ENCODE measurements around the gene FEN1. TPM values are rescaled to one million over a fixed set of nuclear protein-coding genes. Genes with fewer than 3 reads are reported as not detected.

Gene FEN1
- total and polyA plus RNA-seq, 2 experiments from 2014 or later, result 29.0 to 31.5 TPM

- H3F3A ChIP-seq (ENCODE audit: insufficient read depth), result no peaks in the 10 kb centered on the region
- H3K27me3 ChIP-seq (replicated peaks; ENCODE audit: insufficient read depth), result no peaks in the 10 kb centered on the region
- no peak overlapping the region for H3K9ac ChIP-seq
- H3K9me3 ChIP-seq (ENCODE audit: low read depth), result no peaks in the 10 kb centered on the region
- no peaks in the 10 kb centered on the region for H3K79me2 ChIP-seq (ENCODE audit: insufficient read depth)
- no peak overlapping the region for H2AFZ ChIP-seq
- no peaks in the 10 kb centered on the region for H4K20me1 ChIP-seq (ENCODE audit: insufficient read depth)
- no peak overlapping the region for H3K4me2 ChIP-seq (ENCODE audit: unreplicated experiment)
- H3K9me2 ChIP-seq (ENCODE audit: insufficient read depth), result no peaks in the 10 kb centered on the region
- no peaks in the 10 kb centered on the region for H3K4me1 ChIP-seq (ENCODE audit: insufficient read depth)
- 68 to 72% methylated on average over 14 to 15 of the region's 15 CpGs for whole genome bisulfite sequencing, 2 experiments (ENCODE audit: low coverage in 1 of 2, low lambda C conversion rate in 2 of 2, missing lambda C conversion rate in 2 of 2)
- H3K27ac ChIP-seq, result no peak overlapping the region
- no peaks in the 10 kb centered on the region for H3K36me3 ChIP-seq (ENCODE audit: low read depth)
- TF ChIP-seq EZH2phosphoT487 (IDR thresholded peaks at IDR 0.05; ENCODE audit: insufficient read depth, low read depth) (no peak), EZH2 (IDR thresholded peaks at IDR 0.05; ENCODE audit: insufficient read depth, poor library complexity, severe bottlenecking) (no peak)
- H3K4me3 ChIP-seq, result no peak overlapping the region
- no peak for DNase-seq
- in situ Hi-C loops (cut with MboI), result no loop called here
Observed at GRCh38 chr11:61745781-61746441, 46.8 kb upstream of the FEN1 start.

GRCh38 chr11:61746442-61747191, 46.1 kb upstream of the FEN1 start:
- Histone ChIP-seq H3K4me3 (no peak overlapping the region), H2AFZ (no peak overlapping the region), H3K4me1 (ENCODE audit: insufficient read depth) (no peaks in the 10 kb centered on the region), H3K9me2 (ENCODE audit: insufficient read depth) (no peaks in the 10 kb centered on the region), H3K9ac (no peak overlapping the region), H3K36me3 (ENCODE audit: low read depth) (no peaks in the 10 kb centered on the region), H3K27ac (no peak overlapping the region), H3K79me2 (ENCODE audit: insufficient read depth) (no peaks in the 10 kb centered on the region), H3K4me2 (ENCODE audit: unreplicated experiment) (no peak overlapping the region), H3K27me3 (replicated peaks; ENCODE audit: insufficient read depth) (no peaks in the 10 kb centered on the region), H3F3A (ENCODE audit: insufficient read depth) (no peaks in the 10 kb centered on the region), H3K9me3 (ENCODE audit: low read depth) (no peaks in the 10 kb centered on the region), H4K20me1 (ENCODE audit: insufficient read depth) (no peaks in the 10 kb centered on the region)
- TF ChIP-seq EZH2phosphoT487 (IDR thresholded peaks at IDR 0.05; ENCODE audit: insufficient read depth, low read depth), result no peak
- TF ChIP-seq EZH2 (IDR thresholded peaks at IDR 0.05; ENCODE audit: insufficient read depth, poor library complexity, severe bottlenecking), result no peak
- in situ Hi-C loops (cut with MboI), result no loop called here
- 61 to 64% methylated on average over 17 to 19 of the region's 19 CpGs for WGBS, 2 experiments (ENCODE audit: low coverage in 1 of 2, low lambda C conversion rate in 2 of 2, missing lambda C conversion rate in 2 of 2)
- DNase-seq, result no peak

GRCh38 chr11:61747192-61747966, 45.3 kb upstream of the FEN1 start:
- H3K9me2 ChIP-seq (ENCODE audit: insufficient read depth), result no peaks in the 10 kb centered on the region
- H3K9ac ChIP-seq, result no peak overlapping the region
- 0 out of 2 replicates have a peak, but pooled peaks cover 3% of the 10 kb centered on the region for H3K4me1 ChIP-seq (ENCODE audit: insufficient read depth)
- peak; percentile 74 for DNase-seq
- 37 to 40% methylated on average over 19 of the region's 19 CpGs for WGBS, 2 experiments (ENCODE audit: low coverage in 1 of 2, low lambda C conversion rate in 2 of 2, missing lambda C conversion rate in 2 of 2)
- H3K36me3 ChIP-seq (ENCODE audit: low read depth), result no peaks in the 10 kb centered on the region
- TF ChIP-seq EZH2phosphoT487 (IDR thresholded peaks at IDR 0.05; ENCODE audit: insufficient read depth, low read depth), result no peak
- TF ChIP-seq EZH2 (IDR thresholded peaks at IDR 0.05; ENCODE audit: insufficient read depth, poor library complexity, severe bottlenecking), result no peak
- no peak overlapping the region for H3K4me2 ChIP-seq (ENCODE audit: unreplicated experiment)
- no peaks in the 10 kb centered on the region for H4K20me1 ChIP-seq (ENCODE audit: insufficient read depth)
- H3K27me3 ChIP-seq (replicated peaks; ENCODE audit: insufficient read depth), result no peaks in the 10 kb centered on the region
- no peaks in the 10 kb centered on the region for H3K79me2 ChIP-seq (ENCODE audit: insufficient read depth)
- in situ Hi-C loops (cut with MboI), result no loop called here
- H3F3A ChIP-seq (ENCODE audit: insufficient read depth), result no peaks in the 10 kb centered on the region
- H3K4me3 ChIP-seq, result no peak overlapping the region
- no peak overlapping the region for H3K27ac ChIP-seq
- H3K9me3 ChIP-seq (ENCODE audit: low read depth), result no peaks in the 10 kb centered on the region
- H2AFZ ChIP-seq, result no peak overlapping the region

- no peak overlapping the region for H3K9ac ChIP-seq
- WGBS, 2 experiments (ENCODE audit: low coverage in 1 of 2, low lambda C conversion rate in 2 of 2, missing lambda C conversion rate in 2 of 2), result 35 to 37% methylated on average over 3 of the region's 3 CpGs
- in situ Hi-C loops (cut with MboI), result no loop called here
Observed at GRCh38 chr11:61747967-61748285, 44.8 kb upstream of the FEN1 start.

More at GRCh38 chr11:61747967-61748285, 44.8 kb upstream of the FEN1 start:
- Histone ChIP-seq H3K4me2 (ENCODE audit: unreplicated experiment) (no peak overlapping the region), H3K36me3 (ENCODE audit: low read depth) (no peaks in the 10 kb centered on the region), H3K9me2 (ENCODE audit: insufficient read depth) (no peaks in the 10 kb centered on the region), H4K20me1 (ENCODE audit: insufficient read depth) (no peaks in the 10 kb centered on the region), H3F3A (ENCODE audit: insufficient read depth) (no peaks in the 10 kb centered on the region), H2AFZ (no peak overlapping the region), H3K4me3 (no peak overlapping the region), H3K27ac (no peak overlapping the region), H3K4me1 (ENCODE audit: insufficient read depth) (0 out of 2 replicates have a peak, but pooled peaks cover 3% of the 10 kb centered on the region), H3K27me3 (replicated peaks; ENCODE audit: insufficient read depth) (no peaks in the 10 kb centered on the region), H3K79me2 (ENCODE audit: insufficient read depth) (no peaks in the 10 kb centered on the region), H3K9me3 (ENCODE audit: low read depth) (no peaks in the 10 kb centered on the region)
- TF ChIP-seq EZH2 (IDR thresholded peaks at IDR 0.05; ENCODE audit: insufficient read depth, poor library complexity, severe bottlenecking), result no peak
- no peak for DNase-seq

All from GM23248 (cell line).